Measurements from ENCODE around the gene COMMD3. TPM values are rescaled to one million over a fixed set of nuclear protein-coding genes. Genes with fewer than 3 reads are reported as not detected.

The COMMD3 gene
- polyA plus RNA-seq, 1 donor from 2014 or later: 272 TPM

GRCh38 chr10:22364407-22365140, 48.4 kb downstream of the COMMD3 start:
- H3F3A ChIP-seq (ENCODE audit: insufficient read depth, low read length, poor library complexity, severe bottlenecking): no peaks in the 10 kb centered on the region
- H3K4me3 ChIP-seq (ENCODE audit: low read length): no peak overlapping the region
- no peaks in the 10 kb centered on the region for H3K27me3 ChIP-seq (ENCODE audit: insufficient read depth, low read depth, low read length)
- H3K79me2 ChIP-seq (replicated peaks; ENCODE audit: insufficient read depth, low read length): no peaks in the 10 kb centered on the region
- H2AFZ ChIP-seq (ENCODE audit: low read depth, low read length): no peak overlapping the region
- no peaks in the 10 kb centered on the region for H3K9me2 ChIP-seq (ENCODE audit: insufficient read depth, low read length)
- no peaks in the 10 kb centered on the region for H3K9me3 ChIP-seq (ENCODE audit: low read length)
- no peaks in the 10 kb centered on the region for H4K20me1 ChIP-seq (ENCODE audit: insufficient read depth)
- TF ChIP-seq POLR2AphosphoS5 (IDR thresholded peaks at IDR 0.05) (no peak), SMC3 (conservative IDR thresholded peaks at IDR 0.05; ENCODE audit: poor library complexity) (no peak), EP300 (conservative IDR thresholded peaks at IDR 0.05; ENCODE audit: poor library complexity, severe bottlenecking) (no peak), REST (IDR thresholded peaks at IDR 0.05; ENCODE audit: borderline replicate concordance) (no peak), EZH2 (IDR thresholded peaks at IDR 0.05; ENCODE audit: borderline replicate concordance, insufficient read depth, low read length, poor library complexity, severe bottlenecking) (no peak)
- H3K9ac ChIP-seq (ENCODE audit: low read length): no peak overlapping the region
- no peaks in the 10 kb centered on the region for H3K36me3 ChIP-seq (ENCODE audit: insufficient read depth, low read length)
- H3K27ac ChIP-seq (ENCODE audit: low read length): no peak overlapping the region
- H3K4me2 ChIP-seq (ENCODE audit: low read length): no peak overlapping the region

GRCh38 chr10:22365233-22365632, 49.0 kb downstream of the COMMD3 start:
- Histone ChIP-seq H3K79me2 (replicated peaks; ENCODE audit: insufficient read depth, low read length) (no peaks in the 10 kb centered on the region), H3K4me2 (ENCODE audit: low read length) (no peak overlapping the region), H3K36me3 (ENCODE audit: insufficient read depth, low read length) (no peaks in the 10 kb centered on the region), H3K4me3 (ENCODE audit: low read length) (no peak overlapping the region), H3F3A (ENCODE audit: insufficient read depth, low read length, poor library complexity, severe bottlenecking) (no peaks in the 10 kb centered on the region), H3K27ac (ENCODE audit: low read length) (no peak overlapping the region), H3K27me3 (ENCODE audit: insufficient read depth, low read depth, low read length) (no peaks in the 10 kb centered on the region), H3K9me2 (ENCODE audit: insufficient read depth, low read length) (no peaks in the 10 kb centered on the region), H2AFZ (ENCODE audit: low read depth, low read length) (no peak overlapping the region), H3K9ac (ENCODE audit: low read length) (no peak overlapping the region), H3K9me3 (ENCODE audit: low read length) (no peaks in the 10 kb centered on the region), H4K20me1 (ENCODE audit: insufficient read depth) (no peaks in the 10 kb centered on the region)
- TF ChIP-seq SMC3 (conservative IDR thresholded peaks at IDR 0.05; ENCODE audit: poor library complexity): no peak

GRCh38 chr10:22365644-22366434, 49.7 kb downstream of the COMMD3 start:
- Histone ChIP-seq H3K27me3 (ENCODE audit: insufficient read depth, low read depth, low read length) (no peaks in the 10 kb centered on the region), H4K20me1 (ENCODE audit: insufficient read depth) (no peaks in the 10 kb centered on the region), H3K79me2 (replicated peaks; ENCODE audit: insufficient read depth, low read length) (no peaks in the 10 kb centered on the region), H3K9me2 (ENCODE audit: insufficient read depth, low read length) (no peaks in the 10 kb centered on the region), H3K9me3 (ENCODE audit: low read length) (no peaks in the 10 kb centered on the region), H3F3A (ENCODE audit: insufficient read depth, low read length, poor library complexity, severe bottlenecking) (no peaks in the 10 kb centered on the region), H3K4me2 (ENCODE audit: low read length) (no peak overlapping the region), H3K4me3 (ENCODE audit: low read length) (no peak overlapping the region), H3K36me3 (ENCODE audit: insufficient read depth, low read length) (no peaks in the 10 kb centered on the region), H3K9ac (ENCODE audit: low read length) (no peak overlapping the region), H3K27ac (ENCODE audit: low read length) (no peak overlapping the region), H2AFZ (ENCODE audit: low read depth, low read length) (no peak overlapping the region)
- TF ChIP-seq RAD21 (conservative IDR thresholded peaks at IDR 0.05) (no peak), REST (IDR thresholded peaks at IDR 0.05; ENCODE audit: borderline replicate concordance) (no peak), POLR2AphosphoS5 (IDR thresholded peaks at IDR 0.05) (no peak), MXI1 (conservative IDR thresholded peaks at IDR 0.05; ENCODE audit: poor library complexity, severe bottlenecking) (no peak), EP300 (conservative IDR thresholded peaks at IDR 0.05; ENCODE audit: poor library complexity, severe bottlenecking) (no peak), SMC3 (conservative IDR thresholded peaks at IDR 0.05; ENCODE audit: poor library complexity) (no peak), CTCF (IDR thresholded peaks at IDR 0.05; ENCODE audit: poor library complexity, severe bottlenecking) (no peak), EZH2 (IDR thresholded peaks at IDR 0.05; ENCODE audit: borderline replicate concordance, insufficient read depth, low read length, poor library complexity, severe bottlenecking) (no peak), TAF1 (IDR thresholded peaks at IDR 0.05; ENCODE audit: low read depth) (no peak)

All from neural cell (in vitro differentiated cells).